Body of pancreas (tissue), 4 donors: ENCODE data around the gene LRFN2. TPM values are rescaled to one million over a fixed set of nuclear protein-coding genes. Genes with fewer than 3 reads are reported as not detected.

Source experiments
- ATAC-seq: fragments of 150-250 bp; one replicate; pipeline ENCODE4 v1.9.1; 2016
- DNase-seq, 4 donors: peaks; one replicate each; pipeline ENCODE4 v3.0.0-alpha.2; 2019
- H3K27ac ChIP-seq, 4 donors: fragments of 200-600 bp; sonication (generic); 1 replicate in 3 of 4; 2 replicates in 1 of 4; pipeline versions ENCODE4 v1.5.1 to v1.6.1; 2016 to 2019; ENCODE audit warnings: mild to moderate bottlenecking in 1 of 4, mixed read lengths in 1 of 4, moderate library complexity in 1 of 4
- H3K27me3 ChIP-seq, 2 donors: fragments of 200-600 bp; sonication (generic); one replicate each; pipeline ENCODE4 v1.6.0; 2016; ENCODE audit warnings: mild to moderate bottlenecking in 1 of 2
- H3K36me3 ChIP-seq, 2 donors: fragments of 200-600 bp; sonication (generic); replicated peaks in 1 of 2; 2 replicates each; pipeline ENCODE4 v1.5.1; 2016; ENCODE audit warnings: low read depth in 2 of 2; ENCODE audit not compliant: insufficient read depth in 1 of 2
- H3K4me1 ChIP-seq: fragments of 200-600 bp; sonication (generic); one replicate; pipeline ENCODE4 v1.6.0; 2016
- H3K4me3 ChIP-seq, 2 donors: fragments of 200-600 bp; sonication (generic); 1 replicate in 1 of 2; 2 replicates in 1 of 2; pipeline ENCODE4 v1.5.1; 2016 to 2019
- H3K9me3 ChIP-seq, 3 donors: fragments of 200-600 bp; sonication (generic); 1 replicate in 2 of 3; 2 replicates in 1 of 3; pipeline ENCODE4 v1.5.1; 2016
- POLR2A ChIP-seq, 3 donors: fragments of 450-650 bp; IDR thresholded peaks; one replicate each; pipeline ENCODE4 v1.6.1; 2016; ENCODE audit warnings: antibody characterized with exemption in 3 of 3, mild to moderate bottlenecking in 2 of 3
- WGBS, 2 donors: methylation state at CpG; one replicate each; pipeline ENCODE4 v1.1.5; 2017; 5-methylcytosine and 5-hydroxymethylcytosine counted together
- intact Hi-C: fragments of 100-400 bp; cut with DNase I; formaldehyde crosslinking; loops from one replicate; pipeline ENCODE4 v1.15.1; 2023
- total RNA-seq, 2 donors: library from RNA; depleted of rRNA; stranded (reverse); fragments of >200 nt; gene quantifications; one replicate each; pipeline ENCODE4 v1.1.0, GENCODE V29; 2016
- TF ChIP-seq, protein P1 (sequence below), 7 experiments: fragments of 450-650 bp in 4 of 7; fragments of 200-600 bp in 3 of 7; sonication (generic) in 3 of 7; IDR thresholded peaks; one replicate each; pipeline ENCODE4 v1.5.1; 2016 to 2019; ENCODE audit warnings: antibody characterized with exemption in 7 of 7

Gene LRFN2
- total RNA-seq, 2 donors from 2014 or later, result 0.33 TPM; not detected in 1

- no peak overlapping the region for H3K4me3 ChIP-seq
- DNase-seq (no peak), ATAC-seq (no peak)
- TF ChIP-seq, protein P1, sequence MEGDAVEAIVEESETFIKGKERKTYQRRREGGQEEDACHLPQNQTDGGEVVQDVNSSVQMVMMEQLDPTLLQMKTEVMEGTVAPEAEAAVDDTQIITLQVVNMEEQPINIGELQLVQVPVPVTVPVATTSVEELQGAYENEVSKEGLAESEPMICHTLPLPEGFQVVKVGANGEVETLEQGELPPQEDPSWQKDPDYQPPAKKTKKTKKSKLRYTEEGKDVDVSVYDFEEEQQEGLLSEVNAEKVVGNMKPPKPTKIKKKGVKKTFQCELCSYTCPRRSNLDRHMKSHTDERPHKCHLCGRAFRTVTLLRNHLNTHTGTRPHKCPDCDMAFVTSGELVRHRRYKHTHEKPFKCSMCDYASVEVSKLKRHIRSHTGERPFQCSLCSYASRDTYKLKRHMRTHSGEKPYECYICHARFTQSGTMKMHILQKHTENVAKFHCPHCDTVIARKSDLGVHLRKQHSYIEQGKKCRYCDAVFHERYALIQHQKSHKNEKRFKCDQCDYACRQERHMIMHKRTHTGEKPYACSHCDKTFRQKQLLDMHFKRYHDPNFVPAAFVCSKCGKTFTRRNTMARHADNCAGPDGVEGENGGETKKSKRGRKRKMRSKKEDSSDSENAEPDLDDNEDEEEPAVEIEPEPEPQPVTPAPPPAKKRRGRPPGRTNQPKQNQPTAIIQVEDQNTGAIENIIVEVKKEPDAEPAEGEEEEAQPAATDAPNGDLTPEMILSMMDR (IDR thresholded peaks at IDR 0.05), result no peak
- H3K27me3 ChIP-seq, result no peaks in the 10 kb centered on the region
- no peaks in the 10 kb centered on the region for H3K9me3 ChIP-seq
- no peaks in the 10 kb centered on the region for H3K4me1 ChIP-seq
- H3K36me3 ChIP-seq, result no peaks in the 10 kb centered on the region
- whole genome bisulfite sequencing, 2 donors, result 76 to 77% methylated on average over 8 of the region's 8 CpGs
- intact Hi-C loops, result no loop called here
- no peak overlapping the region for H3K27ac ChIP-seq
Measured at GRCh38 chr6:40436685-40437604, 150.2 kb downstream of the LRFN2 start.

- TF ChIP-seq POLR2A (IDR thresholded peaks at IDR 0.05), result no peak
- TF ChIP-seq, protein P1 (IDR thresholded peaks at IDR 0.05), result no peak
- H3K4me1 ChIP-seq, result no peaks in the 10 kb centered on the region
Measured at GRCh38 chr6:40432982-40433381, 154.2 kb downstream of the LRFN2 start.

GRCh38 chr6:40431706-40432105, 155.5 kb downstream of the LRFN2 start:
- no peaks in the 10 kb centered on the region for H3K36me3 ChIP-seq
- H3K9me3 ChIP-seq, result no peaks in the 10 kb centered on the region
- H3K4me3 ChIP-seq, result no peak overlapping the region
- intact Hi-C loops, result no loop called here
- ATAC-seq (no peak), DNase-seq (no peak)
- H3K4me1 ChIP-seq, result no peaks in the 10 kb centered on the region
- WGBS, 2 donors, result 77 to 92% methylated on average over 7 to 12 of the region's 12 CpGs
- no peak overlapping the region for H3K27ac ChIP-seq
- no peak for TF ChIP-seq POLR2A (IDR thresholded peaks at IDR 0.05)
- TF ChIP-seq, protein P1 (IDR thresholded peaks at IDR 0.05), result no peak
- no peaks in the 10 kb centered on the region for H3K27me3 ChIP-seq

More at GRCh38 chr6:40432982-40433381, 154.2 kb downstream of the LRFN2 start:
- WGBS, 2 donors, result 89 to 92% methylated on average over 3 to 6 of the region's 6 CpGs
- no peak overlapping the region for H3K4me3 ChIP-seq
- no peak overlapping the region for H3K27ac ChIP-seq
- DNase-seq, result no peak
- intact Hi-C loops, result no loop called here
- H3K9me3 ChIP-seq, result no peaks in the 10 kb centered on the region
- no peaks in the 10 kb centered on the region for H3K27me3 ChIP-seq
- no peak for ATAC-seq
- no peaks in the 10 kb centered on the region for H3K36me3 ChIP-seq

- intact Hi-C loops, result no loop called here
- ATAC-seq, result peak; percentile 60
- 30 to 38% methylated on average over 3 of the region's 3 CpGs for WGBS, 2 donors
- H3K36me3 ChIP-seq, result no peaks in the 10 kb centered on the region
- TF ChIP-seq POLR2A (IDR thresholded peaks at IDR 0.05), result no peak
- TF ChIP-seq, protein P1 (IDR thresholded peaks at IDR 0.05), result no peak
- no peaks in the 10 kb centered on the region for H3K9me3 ChIP-seq
- no peaks in the 10 kb centered on the region for H3K27me3 ChIP-seq
- H3K4me3 ChIP-seq, result no peak overlapping the region
- DNase-seq, result peak in 2 of 4 donors; percentile 39 to 76
- H3K4me1 ChIP-seq, result no peaks in the 10 kb centered on the region
- H3K27ac ChIP-seq, result peak overlapping the region in 1 of 4 donors; percentile 39
Measured at GRCh38 chr6:40427196-40427595, 160.0 kb downstream of the LRFN2 start.
